K562 (cell line): ENCODE measurements around the gene MKRN1. TPM values are rescaled to one million over a fixed set of nuclear protein-coding genes. Genes with fewer than 3 reads are reported as not detected.
"Not testable (repeated sequence)": the region's sequence is repeated elsewhere in the genome, so short reads cannot be mapped to it uniquely, and the experiment has no call there.

Experiments
- ATAC-seq: fragments of 200-7000 bp; cut with Tn5 transposase; 3 replicates; pipeline ENCODE4 v1.9.1; 2020; ENCODE audit warnings: moderate library complexity
- BruUV-seq: library from RNA; stranded (reverse); fragments of 400-500 nt; replicated peaks from 2 replicates; lab custom pipeline; 2021; lab: Mats Ljungman, UMichigan
- CTCF ChIA-PET: fragments of 300-600 bp; formaldehyde crosslinking; extraction: SDS; loops from one replicate; lab custom pipeline; 2021; ENCODE audit warnings: low intra/inter-chr PET ratio; lab: Yijun Ruan, JAX
- POLR2A ChIA-PET: fragments of 300-600, 350-650 bp; sonication (Branson Sonifier 250); formaldehyde crosslinking; extraction: SDS; loops from one replicate; lab custom pipeline; 2021; ENCODE audit warnings: antibody characterized with exemption, inconsistent platforms; lab: Yijun Ruan, JAX
- DNase-seq, 4 experiments: peaks; one replicate each; pipeline versions ENCODE4 v3.0.0 to v3.0.0-alpha.2; 2011 to 2018; ENCODE audit warnings: low spot score in 3 of 4, mixed read lengths in 3 of 4; ENCODE audit errors: extremely low read depth in 1 of 4
- FAIRE-seq: peaks from 2 replicates; lab custom pipeline; 2011; peaks lifted over from hg19 to GRCh38; lab: Jason Lieb, UNC
- H2AFZ ChIP-seq: 2 replicates; pipeline ENCODE4 v1.6.0; 2011; ENCODE audit warnings: low read depth, low read length, control low read depth, inconsistent platforms
- H3K27ac ChIP-seq: fragments of 200-600 bp; 3 replicates; pipeline ENCODE4 v1.8.0; 2011; ENCODE audit warnings: low read depth, mild to moderate bottlenecking, control low read depth, inconsistent platforms, low read length, moderate library complexity, mixed read lengths; ENCODE audit errors: extremely low read depth
- H3K27me3 ChIP-seq, 2 experiments: fragments of 300-600 bp in 1 of 2; 2 replicates in 1 of 2; 3 replicates in 1 of 2; pipeline versions ENCODE4 v1.6.0 to v1.8.0; 2011; ENCODE audit warnings: inconsistent platforms in 2 of 2, low read length in 2 of 2, mild to moderate bottlenecking in 1 of 2, mixed read lengths in 1 of 2, moderate library complexity in 1 of 2; ENCODE audit not compliant: control insufficient read depth in 2 of 2, insufficient read depth in 2 of 2
- H3K36me3 ChIP-seq: fragments of 300-600 bp; 3 replicates; pipeline ENCODE4 v1.8.0; 2011; ENCODE audit warnings: mild to moderate bottlenecking, low read length, inconsistent platforms; ENCODE audit not compliant: control insufficient read depth, insufficient read depth
- H3K4me1 ChIP-seq, 2 experiments: fragments of 200-600 bp in 1 of 2; replicated peaks in 1 of 2; 2 replicates in 1 of 2; 3 replicates in 1 of 2; pipeline versions ENCODE4 v1.5.1 to v1.8.0; 2011; ENCODE audit warnings: inconsistent platforms in 2 of 2, low read length in 2 of 2, mild to moderate bottlenecking in 1 of 2, mixed read lengths in 1 of 2, moderate library complexity in 1 of 2; ENCODE audit not compliant: control insufficient read depth in 2 of 2, insufficient read depth in 2 of 2
- H3K4me2 ChIP-seq: 2 replicates; pipeline ENCODE4 v1.6.1; 2011; ENCODE audit warnings: low read length, control low read depth, inconsistent platforms, mixed read lengths; ENCODE audit not compliant: insufficient read depth
- H3K4me3 ChIP-seq: fragments of 200-600 bp; sonication (generic), shearing (Covaris generic); 2 replicates; pipeline ENCODE4 v1.5.1; 2016; ENCODE audit warnings: control low read depth, inconsistent platforms
- H3K79me2 ChIP-seq: fragments of 200-600 bp; 3 replicates; pipeline ENCODE4 v1.8.0; 2011; ENCODE audit warnings: low read length, inconsistent platforms; ENCODE audit not compliant: control insufficient read depth, insufficient read depth
- H3K9ac ChIP-seq, 2 experiments: 2 replicates each; pipeline versions ENCODE4 v1.6.0 to v1.6.1; 2011; ENCODE audit warnings: low read depth in 2 of 2, low read length in 2 of 2, control low read depth in 1 of 2, inconsistent platforms in 1 of 2, mild to moderate bottlenecking in 1 of 2, mixed read lengths in 1 of 2; ENCODE audit not compliant: insufficient read depth in 1 of 2
- H3K9me1 ChIP-seq: one replicate; pipeline ENCODE4 v1.6.0; 2011; ENCODE audit warnings: inconsistent platforms, mild to moderate bottlenecking, low read length, moderate library complexity; ENCODE audit not compliant: control insufficient read depth, insufficient read depth
- H3K9me3 ChIP-seq: replicated peaks from 2 replicates; pipeline ENCODE4 v1.5.1; 2011; ENCODE audit warnings: low read depth, low read length, inconsistent platforms; ENCODE audit not compliant: control insufficient read depth, insufficient read depth
- H4K20me1 ChIP-seq: replicated peaks from 2 replicates; pipeline ENCODE4 v1.6.1; 2011; ENCODE audit warnings: low read length, inconsistent platforms, mixed read lengths; ENCODE audit not compliant: control insufficient read depth, insufficient read depth
- ARNT ChIP-seq, 2 experiments: fragments of 450-650 bp; IDR thresholded peaks; 2 replicates each; pipeline ENCODE4 v1.6.1; 2016; ENCODE audit warnings: mild to moderate bottlenecking in 1 of 2
- GTF2F1 ChIP-seq: IDR thresholded peaks from 2 replicates; pipeline ENCODE4 v1.6.1; 2011; ENCODE audit warnings: low read depth, low read length, improper control_type of control experiment
- MCM3 ChIP-seq: fragments of 450-650 bp; IDR thresholded peaks from 2 replicates; pipeline ENCODE4 v1.6.1; 2016
- NR2C1 ChIP-seq, 2 experiments: fragments of 450-650 bp; IDR thresholded peaks; 2 replicates each; pipeline ENCODE4 v1.6.1; 2017; ENCODE audit warnings: mild to moderate bottlenecking in 2 of 2, antibody characterized with exemption in 1 of 2, inconsistent platforms in 1 of 2, missing compliant biosample characterization in 1 of 2, missing genetic modification characterization in 1 of 2
- YY1 ChIP-seq, 3 experiments: IDR thresholded peaks; 2 replicates each; pipeline ENCODE4 v1.6.1; 2011; ENCODE audit warnings: low read length in 2 of 3, mild to moderate bottlenecking in 2 of 3, moderate library complexity in 2 of 3, borderline replicate concordance in 1 of 3, control low read depth in 1 of 3, low read depth in 1 of 3; ENCODE audit not compliant: insufficient read depth in 3 of 3, insufficient replicate concordance in 2 of 3, control insufficient read depth in 1 of 3, insufficient read length in 1 of 3; ENCODE audit errors: extremely low read depth in 1 of 3
- ZNF121 ChIP-seq: sonication (generic); formaldehyde crosslinking; conservative IDR thresholded peaks from 2 replicates; pipeline ENCODE4 v1.8.0; 2022; ENCODE audit warnings: missing genetic modification reagents
- ZNF507 ChIP-seq: conservative IDR thresholded peaks from 2 replicates; pipeline ENCODE4 v1.6.1; 2017; ENCODE audit warnings: missing genetic modification characterization, missing compliant biosample characterization
- ZSCAN29 ChIP-seq: fragments of 450-650 bp; IDR thresholded peaks from 2 replicates; pipeline ENCODE4 v1.6.1; 2017
- WGBS: fragments of 100-300 bp; shearing (Covaris generic); methylation state at CpG from one replicate; pipeline ENCODE4 v1.1.6; 2016; ENCODE audit warnings: low coverage, mixed read lengths; ENCODE audit not compliant: insufficient coverage; ENCODE audit errors: missing lambda C conversion rate; 5-methylcytosine and 5-hydroxymethylcytosine counted together
- in situ Hi-C: fragments of 300-500 bp; cut with MboI; formaldehyde crosslinking; loops from 4 replicates; pipeline ENCODE4 v1.15.0; 2018; ENCODE audit warnings: inconsistent platforms, mixed read lengths
- intact Hi-C: fragments of 100-400 bp; cut with micrococcal nuclease; formaldehyde crosslinking; loops from 2 replicates; pipeline ENCODE4 v1.14.2; 2022
- polyA plus RNA-seq, 8 experiments: library from polyadenylated mRNA; depleted of rRNA in 4 of 8; stranded (reverse) in 5 of 8; unstranded in 3 of 8; fragments of >200 nt; fragmentation: Nextera tagmentation in 2 of 8; fragmentation: Illumina TruSeq in 1 of 8; extraction: Ambion mirVana in 2 of 8; extraction: Trizol in 1 of 8; gene quantifications; 2 replicates each; pipeline versions ENCODE4 v1.2.1 to v1.2.3, GENCODE V29; 2011 to 2014; ENCODE audit warnings: inconsistent platforms in 1 of 8, missing spikeins in 1 of 8
- total RNA-seq, 7 experiments: library from RNA; depleted of rRNA in 6 of 7; stranded (reverse); fragments of >200 nt in 6 of 7; fragmentation: Illumina TruSeq in 2 of 7; extraction: Trizol in 2 of 7; gene quantifications; 2 replicates each; pipeline versions ENCODE4 v1.2.1 to v1.2.3, GENCODE V29; 2011 to 2021; ENCODE audit warnings: low replicate concordance in 1 of 7
- TF ChIP-seq, protein P1 (sequence below), 2 experiments: fragments of 450-650 bp in 1 of 2; sonication (generic) in 1 of 2; formaldehyde crosslinking in 1 of 2; IDR thresholded peaks in 1 of 2; conservative IDR thresholded peaks in 1 of 2; 2 replicates each; pipeline versions ENCODE4 v1.6.1 to v1.8.1; 2016 to 2023; ENCODE audit warnings: mild to moderate bottlenecking in 2 of 2, moderate library complexity in 2 of 2, inconsistent platforms in 1 of 2, missing genetic modification reagents in 1 of 2

MKRN1 gene
- total and polyA plus RNA-seq, 9 of the 15 experiments (the other 6 are each of a cell fraction or from before 2014, with no cell fraction given) = 30.5 to 90.3 (median 76.0) TPM

DNA sequence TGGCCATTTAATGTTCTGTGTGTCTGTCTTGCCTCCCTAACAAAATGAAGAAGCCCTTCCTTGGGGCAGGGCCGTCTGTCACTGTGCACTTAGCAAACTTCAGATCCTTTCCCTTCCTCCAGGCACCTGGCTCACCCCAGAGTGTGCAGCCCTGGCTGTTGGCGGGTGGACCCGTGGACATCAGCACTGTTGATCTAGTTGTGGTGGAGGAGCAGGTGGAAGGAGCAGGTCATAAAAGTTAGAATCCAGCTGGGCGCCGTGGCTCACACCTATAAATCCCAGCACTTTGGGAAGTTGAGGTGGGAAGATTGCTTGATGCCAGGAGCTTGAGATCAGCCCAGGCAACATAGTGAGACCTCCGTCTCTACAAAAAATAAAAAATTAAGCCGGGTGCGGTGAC, 62.7 kb downstream of the MKRN1 start (continued):
- TF ChIP-seq ZSCAN29 = no peak
- TF ChIP-seq GTF2F1 = no peak
- TF ChIP-seq ZNF507 (tag) = no peak
- 0 out of 2 replicates have a peak, but pooled peaks have one; percentile 48 for TF ChIP-seq MCM3
- no peak for TF ChIP-seq ARNT (IDR thresholded peaks at IDR 0.05)
- TF ChIP-seq YY1 (IDR thresholded peaks at IDR 0.05; ENCODE audit: borderline replicate concordance in 1 of 3, control insufficient read depth in 1 of 3, extremely low read depth in 1 of 3, insufficient read depth in 3 of 3, insufficient read length in 1 of 3, insufficient replicate concordance in 2 of 3, low read depth in 1 of 3, low read length in 2 of 3) = peak in 1 of 3 experiments; percentile 33
- TF ChIP-seq, protein P1, sequence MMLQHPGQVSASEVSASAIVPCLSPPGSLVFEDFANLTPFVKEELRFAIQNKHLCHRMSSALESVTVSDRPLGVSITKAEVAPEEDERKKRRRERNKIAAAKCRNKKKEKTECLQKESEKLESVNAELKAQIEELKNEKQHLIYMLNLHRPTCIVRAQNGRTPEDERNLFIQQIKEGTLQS (IDR thresholded peaks at IDR 0.05) = no peak
- TF ChIP-seq, protein P1 (CRISPR knock-in tag; conservative IDR thresholded peaks at IDR 0.05) = no peak
- TF ChIP-seq NR2C1 (IDR thresholded peaks at IDR 0.05) = no peak
- no peak for TF ChIP-seq NR2C1 (tag; IDR thresholded peaks at IDR 0.05)

DNA sequence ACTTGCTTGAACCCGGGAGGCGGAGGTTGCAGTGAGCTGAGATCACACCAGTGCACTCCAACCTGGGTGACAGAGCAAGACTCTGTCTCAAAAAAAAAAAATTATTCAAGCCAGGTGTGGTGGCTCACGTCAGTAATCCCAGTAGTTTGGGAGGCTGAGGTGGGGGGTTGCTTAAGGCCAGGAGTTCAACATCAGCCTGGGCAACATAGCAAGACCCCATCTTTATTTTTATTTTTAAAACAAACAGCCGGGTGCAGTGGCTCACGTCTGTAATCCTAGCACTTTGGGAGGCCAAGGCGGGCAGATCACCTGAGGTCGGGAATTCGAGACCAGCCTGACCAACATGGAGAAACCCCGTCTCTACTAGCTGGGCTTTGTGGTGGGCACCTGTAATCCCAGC, 63.5 kb downstream of the MKRN1 start:
- in situ Hi-C loops, intact Hi-C loops, ATAC-seq, H4K20me1 ChIP-seq, H3K4me2 ChIP-seq, DNase-seq, H3K9ac ChIP-seq, FAIRE-seq, H3K9me1 ChIP-seq, BruUV-seq, H3K9me3 ChIP-seq, CTCF ChIA-PET, H2AFZ ChIP-seq, H3K27ac ChIP-seq, H3K79me2 ChIP-seq, H3K4me1 ChIP-seq, H3K36me3 ChIP-seq, H3K4me3 ChIP-seq: not testable (repeated sequence)
- peaks cover 26 to 62% of the 10 kb centered on the region in 2 experiments; a peak in 4 of 5 replicates for H3K27me3 ChIP-seq
- peak; percentile 68 for TF ChIP-seq ZNF121
- WGBS = 9% methylated on average over 9 of the region's 9 CpGs
- POLR2A ChIA-PET = interaction anchor here (1.0 to 1.2 kb wide), 3 partner anchors 12 to 18 kb away, joined by 3 to 4 read pairs (median 3); partner anchors contain the start of genes RAB19 and SLC37A3
